Hypothalamus (tissue), 51 donors: ENCODE measurements around the gene EVA1C.
"Not testable (repeated sequence)": the region's sequence is repeated elsewhere in the genome, so short reads cannot be mapped to it uniquely, and the experiment has no call there.

Source experiments
- DNase-seq, 51 donors: peaks; one replicate each; lab custom pipeline; 2025; lab: John Stamatoyannopoulos, UW

The EVA1C gene

GRCh38 chr21:32520875-32521735, 108.6 kb downstream of the EVA1C start:
- peak in 43 of 51 donors; percentile 5 to 83 (median 51) for DNase-seq

- DNase-seq: no peak
These were observed 109.3 kb downstream of the EVA1C start for GRCh38 chr21:32521736-32522355.

GRCh38 chr21:32523463-32523862, 111.0 kb downstream of the EVA1C start:
- DNase-seq: no peak

- DNase-seq: no peak
These were observed 111.6 kb downstream of the EVA1C start for GRCh38 chr21:32523988-32524719.

GRCh38 chr21:32525282-32525681, 112.8 kb downstream of the EVA1C start:
- no peak for DNase-seq

- DNase-seq: no peak
These were observed 117.2 kb downstream of the EVA1C start for GRCh38 chr21:32529679-32530078.

- not testable (repeated sequence) for DNase-seq
These were observed 118.3 kb downstream of the EVA1C start for GRCh38 chr21:32530809-32531208.

- not testable (repeated sequence) for DNase-seq
These were observed 119.1 kb downstream of the EVA1C start for GRCh38 chr21:32531561-32531960.

GRCh38 chr21:32532636-32533035, 120.1 kb downstream of the EVA1C start:
- no peak for DNase-seq

- no peak for DNase-seq
These were observed 120.5 kb downstream of the EVA1C start for GRCh38 chr21:32533053-32533452.

GRCh38 chr21:32533611-32534010, 121.1 kb downstream of the EVA1C start:
- DNase-seq: no peak

- DNase-seq: no peak
These were observed 121.6 kb downstream of the EVA1C start for GRCh38 chr21:32534113-32534512.

GRCh38 chr21:32535612-32536011, 123.1 kb downstream of the EVA1C start:
- no peak for DNase-seq

GRCh38 chr21:32537569-32537881, 125.0 kb downstream of the EVA1C start:
- DNase-seq: no peak

GRCh38 chr21:32538147-32538792, 125.8 kb downstream of the EVA1C start:
- no peak for DNase-seq

GRCh38 chr21:32539378-32539777, 126.9 kb downstream of the EVA1C start:
- DNase-seq: no peak

- DNase-seq: not testable (repeated sequence)
These were observed 130.6 kb downstream of the EVA1C start for GRCh38 chr21:32543056-32543455.

GRCh38 chr21:32543975-32544374, 131.5 kb downstream of the EVA1C start:
- DNase-seq: no peak

- DNase-seq: no peak
These were observed 132.2 kb downstream of the EVA1C start for GRCh38 chr21:32544697-32545096.

- no peak for DNase-seq
These were observed 133.5 kb downstream of the EVA1C start for GRCh38 chr21:32545948-32546441.

GRCh38 chr21:32547018-32547417, 134.5 kb downstream of the EVA1C start:
- no peak for DNase-seq
